ENCODE measurements around the gene CEP85L.
"Not testable (repeated sequence)": the region's sequence is repeated elsewhere in the genome, so short reads cannot be mapped to it uniquely, and the experiment has no call there.

Gene CEP85L

GRCh38 chr6:118489990-118490389 is 161.4 kb downstream of the CEP85L start:
- DNase-seq: no peak

- no peak for DNase-seq
Measured at GRCh38 chr6:118488631-118489030, 162.8 kb downstream of the CEP85L start.

GRCh38 chr6:118485601-118486550 is 165.5 kb downstream of the CEP85L start:
- DNase-seq: no peak

GRCh38 chr6:118476551-118476950 is 174.8 kb downstream of the CEP85L start:
- no peak for DNase-seq

- no peak for DNase-seq
Measured at GRCh38 chr6:118473266-118473665, 178.1 kb downstream of the CEP85L start.

GRCh38 chr6:118469468-118469867 is 181.9 kb downstream of the CEP85L start:
- DNase-seq: no peak

GRCh38 chr6:118468682-118469465 is 182.5 kb downstream of the CEP85L start:
- DNase-seq: no peak

- DNase-seq: no peak
Measured at GRCh38 chr6:118467181-118467580, 184.2 kb downstream of the CEP85L start.

GRCh38 chr6:118464620-118465019 is 186.8 kb downstream of the CEP85L start:
- DNase-seq: no peak

GRCh38 chr6:118460958-118461470 is 190.4 kb downstream of the CEP85L start:
- no peak for DNase-seq

- no peak for DNase-seq
Measured at GRCh38 chr6:118456982-118457381, 194.4 kb downstream of the CEP85L start.

GRCh38 chr6:118451839-118452238 is 199.6 kb downstream of the CEP85L start:
- DNase-seq: no peak

GRCh38 chr6:118444796-118445195 is 206.6 kb downstream of the CEP85L start:
- no peak for DNase-seq

GRCh38 chr6:118436482-118436881 is 214.9 kb downstream of the CEP85L start:
- DNase-seq: no peak

- DNase-seq: not testable (repeated sequence)
Measured at GRCh38 chr6:118434147-118434546, 217.2 kb downstream of the CEP85L start.

GRCh38 chr6:118421312-118421711 is 230.1 kb downstream of the CEP85L start:
- DNase-seq: not testable (repeated sequence)

- DNase-seq: no peak
Measured at GRCh38 chr6:118419448-118420394, 231.7 kb downstream of the CEP85L start.
